D341Med (cell line): Measurements from ENCODE around the gene RPTOR.
"Not testable (repeated sequence)": the region's sequence is repeated elsewhere in the genome, so short reads cannot be mapped to it uniquely, and the experiment has no call there.

Experiments used
- DNase-seq: peaks from one replicate; pipeline ENCODE4 v3.0.0; 2012; ENCODE audit warnings: low spot score

The RPTOR gene

GRCh38 chr17:80516171-80516932 lies 28.3 kb upstream of the RPTOR start:
- DNase-seq: no peak

- no peak for DNase-seq
Observed at GRCh38 chr17:80517641-80518040, 27.0 kb upstream of the RPTOR start.

GRCh38 chr17:80518392-80518791 lies 26.2 kb upstream of the RPTOR start:
- DNase-seq: no peak

- no peak for DNase-seq
Observed at GRCh38 chr17:80519091-80519781, 25.4 kb upstream of the RPTOR start.

GRCh38 chr17:80520810-80521455 lies 23.7 kb upstream of the RPTOR start:
- DNase-seq: peak; percentile 23

GRCh38 chr17:80523054-80523744 lies 21.4 kb upstream of the RPTOR start:
- no peak for DNase-seq

- DNase-seq: peak; percentile 90
Observed at GRCh38 chr17:80523956-80524712, 20.5 kb upstream of the RPTOR start.

GRCh38 chr17:80526116-80526910 lies 18.3 kb upstream of the RPTOR start:
- DNase-seq: no peak

- no peak for DNase-seq
Observed at GRCh38 chr17:80527016-80527645, 17.5 kb upstream of the RPTOR start.

GRCh38 chr17:80528536-80528935 lies 16.1 kb upstream of the RPTOR start:
- DNase-seq: no peak

GRCh38 chr17:80529104-80529903 lies 15.3 kb upstream of the RPTOR start:
- DNase-seq: no peak

GRCh38 chr17:80529904-80530292 lies 14.7 kb upstream of the RPTOR start:
- DNase-seq: no peak

GRCh38 chr17:80531400-80531799 lies 13.2 kb upstream of the RPTOR start:
- DNase-seq: no peak

GRCh38 chr17:80537386-80537785 lies 7.3 kb upstream of the RPTOR start:
- DNase-seq: not testable (repeated sequence)

- no peak for DNase-seq
Observed at GRCh38 chr17:80538484-80538883, 6.2 kb upstream of the RPTOR start.

GRCh38 chr17:80539022-80539641 lies 5.5 kb upstream of the RPTOR start:
- DNase-seq: no peak

- no peak for DNase-seq
Observed at GRCh38 chr17:80545499-80545826, 825 bp downstream of the RPTOR start.

- no peak for DNase-seq
Observed at GRCh38 chr17:80546267-80546666, 1.6 kb downstream of the RPTOR start.

- DNase-seq: no peak
Observed at GRCh38 chr17:80552523-80552922, 7.9 kb downstream of the RPTOR start.
